HG03520 (cell line): ENCODE results near the gene MPZL2.
"Not testable (repeated sequence)": the region's sequence is repeated elsewhere in the genome, so short reads cannot be mapped to it uniquely, and the experiment has no call there.

Source experiments
- ATAC-seq: cut with Tn5 transposase; IDR thresholded peaks from one replicate; pipeline ENCODE4 v1.9.1; 2021; ENCODE audit warnings: mild to moderate bottlenecking, moderate library complexity; ENCODE audit not compliant: unreplicated experiment

MPZL2 gene

GRCh38 chr11:118263695-118264568, at the start of gene MPZL2:
Gene MPZL2 (minus strand): TSS chr11:118264297. CDS start chr11:118264153, 144 bp downstream.
- no peak for ATAC-seq

GRCh38 chr11:118313242-118313641, 49.1 kb upstream of the MPZL2 start:
- no peak for ATAC-seq

GRCh38 chr11:118312328-118312727, 48.2 kb upstream of the MPZL2 start:
- ATAC-seq: no peak

- no peak for ATAC-seq
These were observed 47.4 kb upstream of the MPZL2 start for GRCh38 chr11:118311518-118311917.

- no peak for ATAC-seq
These were observed 46.8 kb upstream of the MPZL2 start for GRCh38 chr11:118310781-118311485.

- no peak for ATAC-seq
These were observed 46.2 kb upstream of the MPZL2 start for GRCh38 chr11:118310271-118310670.

- not testable (repeated sequence) for ATAC-seq
These were observed 45.0 kb upstream of the MPZL2 start for GRCh38 chr11:118308995-118309528.

GRCh38 chr11:118306556-118306955, 42.5 kb upstream of the MPZL2 start:
- ATAC-seq: no peak

- no peak for ATAC-seq
These were observed 41.6 kb upstream of the MPZL2 start for GRCh38 chr11:118305726-118306125.

GRCh38 chr11:118304568-118305248, 40.6 kb upstream of the MPZL2 start, which contains the start of gene CD3E:
Gene CD3E (plus strand): TSS chr11:118304730. CDS start chr11:118304953, 223 bp downstream.
- ATAC-seq: no peak

- ATAC-seq: no peak
These were observed 40.1 kb upstream of the MPZL2 start for GRCh38 chr11:118304227-118304567.

GRCh38 chr11:118301600-118302195, 37.6 kb upstream of the MPZL2 start:
- no peak for ATAC-seq

- ATAC-seq: no peak
These were observed 31.8 kb upstream of the MPZL2 start for GRCh38 chr11:118295815-118296454.

- no peak for ATAC-seq
These were observed 31.1 kb upstream of the MPZL2 start for GRCh38 chr11:118295199-118295598.

GRCh38 chr11:118294053-118294452, 30.0 kb upstream of the MPZL2 start:
- ATAC-seq: no peak

GRCh38 chr11:118291477-118292135, 27.5 kb upstream of the MPZL2 start:
- no peak for ATAC-seq

GRCh38 chr11:118290923-118291322, 26.8 kb upstream of the MPZL2 start:
- ATAC-seq: no peak

GRCh38 chr11:118289401-118289800, 25.3 kb upstream of the MPZL2 start:
- ATAC-seq: no peak

GRCh38 chr11:118287006-118287405, 22.9 kb upstream of the MPZL2 start:
- ATAC-seq: no peak

- ATAC-seq: no peak
These were observed 22.4 kb upstream of the MPZL2 start for GRCh38 chr11:118286545-118286944.
